ENCODE data around the gene AHR. TPM values are rescaled to one million over a fixed set of nuclear protein-coding genes. Genes with fewer than 3 reads are reported as not detected.
"Not testable (repeated sequence)": the region's sequence is repeated elsewhere in the genome, so short reads cannot be mapped to it uniquely, and the experiment has no call there.

The AHR gene
- total RNA-seq, 4 donors from 2014 or later = 12.0 to 13.6 (median 13.1) TPM

- TF ChIP-seq CTCF (IDR thresholded peaks at IDR 0.05 in 4 of 5, conservative IDR thresholded peaks at IDR 0.05 in 1 of 5) (no peak), POLR2A (IDR thresholded peaks at IDR 0.05) (no peak)
- in situ Hi-C loops (cut with MboI; ENCODE audit: low sequenced_read_pairs in 4 of 4) (no loop called here), intact Hi-C loops (cut with DNase I; ENCODE audit: low total_unique reads) (no loop called here)
- no peaks in the 10 kb centered on the region for H3K36me3 ChIP-seq
- no peak for ATAC-seq
- H3K27me3 ChIP-seq = no peaks in the 10 kb centered on the region
- no peak for DNase-seq
- no peak overlapping the region for H3K4me3 ChIP-seq
- H3K9me3 ChIP-seq = no peaks in the 10 kb centered on the region
- no peak overlapping the region for H3K27ac ChIP-seq
- H3K4me1 ChIP-seq = no peaks in the 10 kb centered on the region
These were observed 85.9 kb downstream of the AHR start for GRCh38 chr7:17384400-17384799.

DNA sequence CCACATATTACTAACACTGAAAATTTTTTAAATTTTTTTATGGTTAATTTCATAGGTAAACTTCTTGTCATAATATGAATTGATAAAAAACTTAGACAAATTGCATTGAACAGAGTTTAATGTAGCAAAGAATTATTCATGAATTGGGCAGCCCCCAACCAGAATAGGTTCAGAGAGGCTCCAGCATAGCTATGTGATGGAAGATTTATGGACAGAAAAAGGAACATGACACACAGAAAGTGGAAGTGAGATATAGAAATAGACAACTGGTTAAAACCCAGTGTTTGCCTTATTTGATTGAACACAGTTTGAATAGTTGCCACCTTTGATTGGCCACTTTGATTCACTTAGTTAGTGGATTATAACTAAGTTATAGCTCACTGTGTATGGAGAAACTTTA lies 87.2 kb downstream of the AHR start:
- in situ Hi-C loops (cut with MboI; ENCODE audit: low sequenced_read_pairs in 4 of 4) (no loop called here), intact Hi-C loops (cut with DNase I; ENCODE audit: low total_unique reads) (no loop called here)
- Histone ChIP-seq H3K36me3 (no peaks in the 10 kb centered on the region), H3K27me3 (no peaks in the 10 kb centered on the region), H3K9me3 (no peaks in the 10 kb centered on the region), H3K27ac (no peak overlapping the region), H3K4me3 (no peak overlapping the region), H3K4me1 (no peaks in the 10 kb centered on the region)
- TF ChIP-seq POLR2A (IDR thresholded peaks at IDR 0.05) (no peak), CTCF (IDR thresholded peaks at IDR 0.05 in 4 of 5, conservative IDR thresholded peaks at IDR 0.05 in 1 of 5) (no peak)
- ATAC-seq (no peak), DNase-seq (no peak)

GRCh38 chr7:17390392-17390791 lies 91.9 kb downstream of the AHR start:
- Histone ChIP-seq H3K9me3 (no peaks in the 10 kb centered on the region), H3K27ac (no peak overlapping the region), H3K4me1 (no peaks in the 10 kb centered on the region), H3K36me3 (no peaks in the 10 kb centered on the region), H3K27me3 (no peaks in the 10 kb centered on the region), H3K4me3 (no peak overlapping the region)
- ATAC-seq (no peak), DNase-seq (no peak)
- intact Hi-C loops (cut with DNase I; ENCODE audit: low total_unique reads) (no loop called here), in situ Hi-C loops (cut with MboI; ENCODE audit: low sequenced_read_pairs in 4 of 4) (no loop called here)
- TF ChIP-seq CTCF (IDR thresholded peaks at IDR 0.05 in 4 of 5, conservative IDR thresholded peaks at IDR 0.05 in 1 of 5) (no peak), POLR2A (IDR thresholded peaks at IDR 0.05) (no peak)

DNA sequence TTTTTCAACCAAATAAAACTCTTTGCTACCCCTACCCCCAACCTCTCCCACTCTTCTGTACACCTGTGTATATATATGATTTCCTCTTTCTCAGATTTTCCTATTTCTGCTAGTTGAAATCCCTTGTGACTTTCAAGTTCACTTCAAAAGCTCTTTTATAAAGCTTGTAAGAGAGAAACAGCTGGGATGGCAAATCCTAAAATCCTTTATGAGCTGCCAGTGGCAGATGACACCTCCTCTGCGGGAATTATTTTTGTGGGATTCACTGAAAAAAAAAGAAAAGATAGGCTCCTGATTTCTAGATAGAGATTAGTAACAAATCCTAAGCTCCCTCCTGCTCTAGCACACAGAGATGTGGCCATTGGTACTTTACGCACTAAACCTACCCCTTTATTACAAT lies 92.9 kb downstream of the AHR start:
- Histone ChIP-seq H3K4me1 (no peaks in the 10 kb centered on the region), H3K36me3 (no peaks in the 10 kb centered on the region), H3K9me3 (no peaks in the 10 kb centered on the region), H3K27ac (no peak overlapping the region), H3K27me3 (no peaks in the 10 kb centered on the region), H3K4me3 (no peak overlapping the region)
- ATAC-seq (no peak), DNase-seq (no peak)
- intact Hi-C loops (cut with DNase I; ENCODE audit: low total_unique reads) (no loop called here), in situ Hi-C loops (cut with MboI; ENCODE audit: low sequenced_read_pairs in 4 of 4) (no loop called here)
- no peak for TF ChIP-seq POLR2A (IDR thresholded peaks at IDR 0.05)
- TF ChIP-seq CTCF (IDR thresholded peaks at IDR 0.05 in 4 of 5, conservative IDR thresholded peaks at IDR 0.05 in 1 of 5) = no peak

DNA sequence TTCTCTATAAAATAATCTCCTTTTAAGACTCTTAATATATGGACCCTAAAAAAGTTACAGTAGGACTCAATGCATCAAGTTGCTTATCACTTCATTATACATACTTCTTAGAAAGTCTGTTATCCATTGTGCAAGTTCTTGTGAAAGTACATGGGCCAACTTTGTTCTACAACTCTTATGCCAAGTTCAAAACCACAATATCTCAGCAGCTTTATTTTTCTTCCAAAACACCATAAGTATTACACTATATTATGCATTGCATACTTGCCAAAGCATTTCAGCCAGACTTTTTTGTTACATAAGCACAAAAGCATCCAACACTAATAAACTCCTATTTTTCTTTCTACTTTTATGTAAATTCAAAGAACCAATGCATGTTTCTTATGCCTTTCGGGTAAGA lies 94.4 kb downstream of the AHR start:
- no peaks in the 10 kb centered on the region for H3K4me1 ChIP-seq
- H3K4me3 ChIP-seq = no peak overlapping the region
- no peak for ATAC-seq
- TF ChIP-seq POLR2A (IDR thresholded peaks at IDR 0.05) = no peak
- TF ChIP-seq CTCF (IDR thresholded peaks at IDR 0.05 in 4 of 5, conservative IDR thresholded peaks at IDR 0.05 in 1 of 5) = no peak
- in situ Hi-C loops (cut with MboI; ENCODE audit: low sequenced_read_pairs in 4 of 4) (no loop called here), intact Hi-C loops (cut with DNase I; ENCODE audit: low total_unique reads) (no loop called here)
- DNase-seq = no peak
- no peak overlapping the region for H3K27ac ChIP-seq
- H3K36me3 ChIP-seq = no peaks in the 10 kb centered on the region
- no peaks in the 10 kb centered on the region for H3K27me3 ChIP-seq
- no peaks in the 10 kb centered on the region for H3K9me3 ChIP-seq

GRCh38 chr7:17394563-17394962 lies 96.1 kb downstream of the AHR start:
- H3K36me3 ChIP-seq; intact Hi-C loops (cut with DNase I; ENCODE audit: low total_unique reads); H3K4me3 ChIP-seq; H3K9me3 ChIP-seq; H3K4me1 ChIP-seq; in situ Hi-C loops (cut with MboI; ENCODE audit: low sequenced_read_pairs in 4 of 4); DNase-seq; H3K27me3 ChIP-seq; H3K27ac ChIP-seq; ATAC-seq: not testable (repeated sequence)

Measured in gastrocnemius medialis (tissue), 4 donors.